GM12878 (cell line): ENCODE results near the gene SNPH.

Source experiments
- BRCA1 ChIP-seq: IDR thresholded peaks from 2 replicates; pipeline ENCODE4 v1.6.1; 2011; ENCODE audit warnings: low read depth, low read length, improper control_type of control experiment
- CREB1 ChIP-seq: IDR thresholded peaks from 2 replicates; pipeline ENCODE4 v1.6.1; 2012; ENCODE audit warnings: low read depth, mild to moderate bottlenecking, inconsistent platforms
- EP300 ChIP-seq, 2 experiments: fragments of 150-350 bp in 1 of 2; IDR thresholded peaks; 2 replicates each; pipeline ENCODE4 v1.6.1; 2011 to 2012; ENCODE audit warnings: low read depth in 2 of 2, low read length in 2 of 2, borderline replicate concordance in 1 of 2, improper control_type of control experiment in 1 of 2, inconsistent platforms in 1 of 2; ENCODE audit not compliant: control insufficient read depth in 1 of 2
- ETV6 ChIP-seq, 2 experiments: fragments of 450-650 bp in 1 of 2; IDR thresholded peaks in 1 of 2; conservative IDR thresholded peaks in 1 of 2; 2 replicates each; pipeline ENCODE4 v1.6.1; 2014; ENCODE audit warnings: antibody characterized with exemption in 1 of 2, borderline replicate concordance in 1 of 2, low read depth in 1 of 2, mild to moderate bottlenecking in 1 of 2, moderate library complexity in 1 of 2
- EZH2 ChIP-seq: IDR thresholded peaks from 2 replicates; pipeline ENCODE4 v1.6.1; 2012; ENCODE audit warnings: low read depth, mild to moderate bottlenecking, control low read depth, inconsistent platforms, low read length, borderline replicate concordance; ENCODE audit not compliant: control insufficient read depth
- KLF5 ChIP-seq: fragments of 450-650 bp; IDR thresholded peaks from 2 replicates; pipeline ENCODE4 v1.6.1; 2014; ENCODE audit warnings: mild to moderate bottlenecking; ENCODE audit not compliant: partially characterized antibody
- POLR2A ChIP-seq: IDR thresholded peaks from 2 replicates; pipeline ENCODE4 v1.6.1; 2011; ENCODE audit warnings: low read depth, mild to moderate bottlenecking, low read length
- SMC3 ChIP-seq: IDR thresholded peaks from 2 replicates; pipeline ENCODE4 v1.6.1; 2011; ENCODE audit warnings: low read length, improper control_type of control experiment, borderline replicate concordance
- TCF3 ChIP-seq: IDR thresholded peaks from 2 replicates; pipeline ENCODE4 v1.6.1; 2012; ENCODE audit warnings: low read depth, mild to moderate bottlenecking, low read length, borderline replicate concordance; ENCODE audit not compliant: insufficient read depth
- TF ChIP-seq, protein P1 (sequence below), 3 experiments: IDR thresholded peaks in 2 of 3; conservative IDR thresholded peaks in 1 of 3; 2 replicates each; pipeline ENCODE4 v1.5.1; 2011; ENCODE audit warnings: low read depth in 3 of 3, low read length in 3 of 3, mild to moderate bottlenecking in 3 of 3, control low read depth in 2 of 3, moderate library complexity in 2 of 3, inconsistent platforms in 1 of 3, mixed read lengths in 1 of 3; ENCODE audit not compliant: control insufficient read depth in 2 of 3, insufficient read depth in 1 of 3; ENCODE audit errors: extremely low read depth in 1 of 3
- TF ChIP-seq, protein P2 (sequence below): IDR thresholded peaks from 2 replicates; pipeline ENCODE4 v1.6.1; 2011; ENCODE audit warnings: mild to moderate bottlenecking, low read depth, low read length, moderate library complexity; ENCODE audit not compliant: insufficient replicate concordance
- TF ChIP-seq, protein P3 (sequence below): IDR thresholded peaks from 2 replicates; pipeline ENCODE4 v1.6.1; 2012; ENCODE audit warnings: mild to moderate bottlenecking, low read depth, low read length

DNA sequence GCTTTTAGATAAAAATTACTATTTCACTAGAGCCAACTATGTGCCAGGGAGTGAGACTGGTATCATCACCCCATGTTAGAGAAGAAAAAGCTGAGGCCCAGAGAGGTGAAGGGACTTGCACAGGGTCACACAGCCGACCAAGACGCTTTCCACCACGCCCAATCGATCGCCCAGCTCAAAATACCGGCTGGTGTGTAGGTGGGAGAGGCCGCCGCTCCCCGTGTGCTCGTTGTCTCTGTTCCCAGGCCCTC, 253 bp upstream of the SNPH start:
- no peak for TF ChIP-seq KLF5
- TF ChIP-seq, protein P1, sequence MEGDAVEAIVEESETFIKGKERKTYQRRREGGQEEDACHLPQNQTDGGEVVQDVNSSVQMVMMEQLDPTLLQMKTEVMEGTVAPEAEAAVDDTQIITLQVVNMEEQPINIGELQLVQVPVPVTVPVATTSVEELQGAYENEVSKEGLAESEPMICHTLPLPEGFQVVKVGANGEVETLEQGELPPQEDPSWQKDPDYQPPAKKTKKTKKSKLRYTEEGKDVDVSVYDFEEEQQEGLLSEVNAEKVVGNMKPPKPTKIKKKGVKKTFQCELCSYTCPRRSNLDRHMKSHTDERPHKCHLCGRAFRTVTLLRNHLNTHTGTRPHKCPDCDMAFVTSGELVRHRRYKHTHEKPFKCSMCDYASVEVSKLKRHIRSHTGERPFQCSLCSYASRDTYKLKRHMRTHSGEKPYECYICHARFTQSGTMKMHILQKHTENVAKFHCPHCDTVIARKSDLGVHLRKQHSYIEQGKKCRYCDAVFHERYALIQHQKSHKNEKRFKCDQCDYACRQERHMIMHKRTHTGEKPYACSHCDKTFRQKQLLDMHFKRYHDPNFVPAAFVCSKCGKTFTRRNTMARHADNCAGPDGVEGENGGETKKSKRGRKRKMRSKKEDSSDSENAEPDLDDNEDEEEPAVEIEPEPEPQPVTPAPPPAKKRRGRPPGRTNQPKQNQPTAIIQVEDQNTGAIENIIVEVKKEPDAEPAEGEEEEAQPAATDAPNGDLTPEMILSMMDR (IDR thresholded peaks at IDR 0.05 in 2 of 3, conservative IDR thresholded peaks at IDR 0.05 in 1 of 3; ENCODE audit: control insufficient read depth in 2 of 3, extremely low read depth in 1 of 3, insufficient read depth in 1 of 3, low read depth in 3 of 3, low read length in 3 of 3), result no peak
- no peak for TF ChIP-seq BRCA1
- TF ChIP-seq, protein P2, sequence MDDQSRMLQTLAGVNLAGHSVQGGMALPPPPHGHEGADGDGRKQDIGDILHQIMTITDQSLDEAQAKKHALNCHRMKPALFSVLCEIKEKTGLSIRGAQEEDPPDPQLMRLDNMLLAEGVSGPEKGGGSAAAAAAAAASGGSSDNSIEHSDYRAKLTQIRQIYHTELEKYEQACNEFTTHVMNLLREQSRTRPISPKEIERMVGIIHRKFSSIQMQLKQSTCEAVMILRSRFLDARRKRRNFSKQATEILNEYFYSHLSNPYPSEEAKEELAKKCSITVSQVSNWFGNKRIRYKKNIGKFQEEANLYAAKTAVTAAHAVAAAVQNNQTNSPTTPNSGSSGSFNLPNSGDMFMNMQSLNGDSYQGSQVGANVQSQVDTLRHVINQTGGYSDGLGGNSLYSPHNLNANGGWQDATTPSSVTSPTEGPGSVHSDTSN, result no peak
- no peak for TF ChIP-seq EP300 (IDR thresholded peaks at IDR 0.05; ENCODE audit: borderline replicate concordance in 1 of 2, control insufficient read depth in 1 of 2, low read depth in 2 of 2, low read length in 2 of 2)
- no peak for TF ChIP-seq CREB1
- TF ChIP-seq EZH2, result no peak
- TF ChIP-seq, protein P3, sequence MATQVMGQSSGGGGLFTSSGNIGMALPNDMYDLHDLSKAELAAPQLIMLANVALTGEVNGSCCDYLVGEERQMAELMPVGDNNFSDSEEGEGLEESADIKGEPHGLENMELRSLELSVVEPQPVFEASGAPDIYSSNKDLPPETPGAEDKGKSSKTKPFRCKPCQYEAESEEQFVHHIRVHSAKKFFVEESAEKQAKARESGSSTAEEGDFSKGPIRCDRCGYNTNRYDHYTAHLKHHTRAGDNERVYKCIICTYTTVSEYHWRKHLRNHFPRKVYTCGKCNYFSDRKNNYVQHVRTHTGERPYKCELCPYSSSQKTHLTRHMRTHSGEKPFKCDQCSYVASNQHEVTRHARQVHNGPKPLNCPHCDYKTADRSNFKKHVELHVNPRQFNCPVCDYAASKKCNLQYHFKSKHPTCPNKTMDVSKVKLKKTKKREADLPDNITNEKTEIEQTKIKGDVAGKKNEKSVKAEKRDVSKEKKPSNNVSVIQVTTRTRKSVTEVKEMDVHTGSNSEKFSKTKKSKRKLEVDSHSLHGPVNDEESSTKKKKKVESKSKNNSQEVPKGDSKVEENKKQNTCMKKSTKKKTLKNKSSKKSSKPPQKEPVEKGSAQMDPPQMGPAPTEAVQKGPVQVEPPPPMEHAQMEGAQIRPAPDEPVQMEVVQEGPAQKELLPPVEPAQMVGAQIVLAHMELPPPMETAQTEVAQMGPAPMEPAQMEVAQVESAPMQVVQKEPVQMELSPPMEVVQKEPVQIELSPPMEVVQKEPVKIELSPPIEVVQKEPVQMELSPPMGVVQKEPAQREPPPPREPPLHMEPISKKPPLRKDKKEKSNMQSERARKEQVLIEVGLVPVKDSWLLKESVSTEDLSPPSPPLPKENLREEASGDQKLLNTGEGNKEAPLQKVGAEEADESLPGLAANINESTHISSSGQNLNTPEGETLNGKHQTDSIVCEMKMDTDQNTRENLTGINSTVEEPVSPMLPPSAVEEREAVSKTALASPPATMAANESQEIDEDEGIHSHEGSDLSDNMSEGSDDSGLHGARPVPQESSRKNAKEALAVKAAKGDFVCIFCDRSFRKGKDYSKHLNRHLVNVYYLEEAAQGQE, result no peak
- TF ChIP-seq SMC3, result no peak
- TF ChIP-seq POLR2A, result no peak
- TF ChIP-seq ETV6 (conservative IDR thresholded peaks at IDR 0.05 in 1 of 2, IDR thresholded peaks at IDR 0.05 in 1 of 2; ENCODE audit: borderline replicate concordance in 1 of 2, low read depth in 1 of 2), result no peak
- TF ChIP-seq TCF3, result no peak
